Endodermal cell (in vitro differentiated cells): ENCODE data around the gene SPOCK2. TPM values are rescaled to one million over a fixed set of nuclear protein-coding genes. Genes with fewer than 3 reads are reported as not detected.

Experiments used
- DNase-seq: peaks from one replicate; pipeline ENCODE4 v3.0.0-alpha.2; 2017
- H3K27ac ChIP-seq: 2 replicates; pipeline ENCODE4 v1.5.1; 2013; ENCODE audit warnings: mild to moderate bottlenecking, low read depth, low read length, moderate library complexity
- H3K27me3 ChIP-seq: 2 replicates; pipeline ENCODE4 v1.6.1; 2013; ENCODE audit warnings: mild to moderate bottlenecking, low read length, moderate library complexity; ENCODE audit not compliant: insufficient read depth, control insufficient read depth, poor library complexity, severe bottlenecking
- H3K36me3 ChIP-seq: 2 replicates; pipeline ENCODE4 v1.7.0; 2013; ENCODE audit warnings: mild to moderate bottlenecking, low read length, moderate library complexity; ENCODE audit not compliant: control insufficient read depth, insufficient read depth
- H3K4me1 ChIP-seq: one replicate; pipeline ENCODE4 v1.7.0; 2013; ENCODE audit warnings: low read length; ENCODE audit not compliant: control insufficient read depth, insufficient read depth
- H3K4me3 ChIP-seq: 2 replicates; pipeline ENCODE4 v1.5.1; 2013; ENCODE audit warnings: mild to moderate bottlenecking, low read length, moderate library complexity
- H3K9ac ChIP-seq: 2 replicates; pipeline ENCODE4 v1.6.1; 2013; ENCODE audit warnings: mild to moderate bottlenecking, low read length, moderate library complexity; ENCODE audit not compliant: poor library complexity, severe bottlenecking; ENCODE audit errors: extremely low read depth
- H3K9me3 ChIP-seq: 2 replicates; pipeline ENCODE4 v1.6.1; 2013; ENCODE audit warnings: mild to moderate bottlenecking, low read length, moderate library complexity; ENCODE audit not compliant: control insufficient read depth
- H3K27ac Mint-ChIP-seq: 2 replicates; pipeline ENCODE4 v1.8.0; 2020; ENCODE audit warnings: mixed read lengths
- H3K27me3 Mint-ChIP-seq: 2 replicates; pipeline ENCODE4 v1.8.0; 2021; ENCODE audit warnings: mild to moderate bottlenecking, mixed read lengths; ENCODE audit not compliant: insufficient read depth
- H3K36me3 Mint-ChIP-seq: 2 replicates; pipeline ENCODE4 v1.8.0; 2020; ENCODE audit warnings: low read depth, mixed read lengths
- H3K4me1 Mint-ChIP-seq: 2 replicates; pipeline ENCODE4 v1.8.0; 2020; ENCODE audit warnings: mixed read lengths
- H3K4me3 Mint-ChIP-seq: 2 replicates; pipeline ENCODE4 v1.8.0; 2020; ENCODE audit warnings: mild to moderate bottlenecking, moderate library complexity, mixed read lengths
- H3K9me3 Mint-ChIP-seq: 2 replicates; pipeline ENCODE4 v1.8.0; 2020; ENCODE audit warnings: mild to moderate bottlenecking, mixed read lengths
- CTCF ChIP-seq: fragments of 200-600 bp; sonication (generic); conservative IDR thresholded peaks from 2 replicates; pipeline ENCODE4 v1.5.0; 2021; ENCODE audit warnings: antibody characterized with exemption, mild to moderate bottlenecking
- WGBS, 2 experiments: methylation state at CpG; one replicate each; pipeline versions ENCODE4 v1.1.5 to v1.1.7; 2013; ENCODE audit warnings: missing lambda C conversion rate in 2 of 2, mixed read lengths in 1 of 2; ENCODE audit not compliant: insufficient coverage in 1 of 2, insufficient read length in 1 of 2; 5-methylcytosine and 5-hydroxymethylcytosine counted together
- total RNA-seq, 2 donors: library from RNA; stranded (reverse); fragmentation: NEBNext Ultra II Directional in 1 of 2; extraction: Animal tissue kit (Norgen Biotek cat#: 25700) in 1 of 2; gene quantifications; 2 replicates in 1 of 2; 3 replicates in 1 of 2; pipeline ENCODE4 v1.2.1, GENCODE V29; 2021

Gene SPOCK2
- total RNA-seq, 2 donors from 2014 or later: 1.6 to 3.7 TPM

- peaks cover 20% of the 10 kb centered on the region for H3K9me3 Mint-ChIP-seq
- no peak overlapping the region for H3K4me3 Mint-ChIP-seq
- no peak for TF ChIP-seq CTCF
- peaks cover 38% of the 10 kb centered on the region for H3K36me3 Mint-ChIP-seq
- Histone ChIP-seq H3K27ac (no peak overlapping the region), H3K9ac (no peak overlapping the region), H3K4me1 (no peaks in the 10 kb centered on the region), H3K36me3 (peaks cover 7% of the 10 kb centered on the region), H3K27me3 (no peaks in the 10 kb centered on the region), H3K9me3 (peaks cover 29% of the 10 kb centered on the region), H3K4me3 (peak overlapping the region; percentile 22)
- H3K4me1 Mint-ChIP-seq: peaks cover 4% of the 10 kb centered on the region
- H3K27me3 Mint-ChIP-seq: no peaks in the 10 kb centered on the region
- 95% methylated on average over 2 of the region's 2 CpGs; no CpG with 5 or more reads in 1 of the 2 experiments for WGBS, 2 experiments
- DNase-seq: no peak
- no peak overlapping the region for H3K27ac Mint-ChIP-seq
Observed at GRCh38 chr10:72114706-72115450, 26.5 kb upstream of the SPOCK2 start.

GRCh38 chr10:72110673-72111401 lies 22.5 kb upstream of the SPOCK2 start:
- 95 to 98% methylated on average over 4 to 11 of the region's 11 CpGs for WGBS, 2 experiments
- Histone ChIP-seq H3K27me3 (no peaks in the 10 kb centered on the region), H3K9me3 (peaks cover 10% of the 10 kb centered on the region), H3K9ac (no peak overlapping the region), H3K4me3 (no peak overlapping the region), H3K36me3 (no peaks in the 10 kb centered on the region), H3K4me1 (peaks cover 3% of the 10 kb centered on the region), H3K27ac (no peak overlapping the region)
- H3K4me1 Mint-ChIP-seq: peaks cover 13% of the 10 kb centered on the region
- peaks cover 18% of the 10 kb centered on the region for H3K36me3 Mint-ChIP-seq
- H3K4me3 Mint-ChIP-seq: no peak overlapping the region
- no peak overlapping the region for H3K27ac Mint-ChIP-seq
- no peak for TF ChIP-seq CTCF
- DNase-seq: no peak
- peaks cover 7% of the 10 kb centered on the region for H3K9me3 Mint-ChIP-seq
- no peaks in the 10 kb centered on the region for H3K27me3 Mint-ChIP-seq

GRCh38 chr10:72109636-72110157 lies 21.3 kb upstream of the SPOCK2 start:
- Mint-ChIP-seq H3K4me3 (no peak overlapping the region), H3K27me3 (no peaks in the 10 kb centered on the region), H3K4me1 (peaks cover 10% of the 10 kb centered on the region), H3K27ac (no peak overlapping the region), H3K9me3 (no peaks in the 10 kb centered on the region), H3K36me3 (peaks cover 9% of the 10 kb centered on the region)
- no peak for DNase-seq
- 96 to 98% methylated on average over 6 to 8 of the region's 8 CpGs for WGBS, 2 experiments
- H3K27ac ChIP-seq: no peak overlapping the region
- H3K4me1 ChIP-seq: peaks cover 3% of the 10 kb centered on the region
- H3K4me3 ChIP-seq: no peak overlapping the region
- no peaks in the 10 kb centered on the region for H3K27me3 ChIP-seq
- no peak overlapping the region for H3K9ac ChIP-seq
- peaks cover 2% of the 10 kb centered on the region for H3K9me3 ChIP-seq
- H3K36me3 ChIP-seq: no peaks in the 10 kb centered on the region
- TF ChIP-seq CTCF: no peak
